Hypothalamus (tissue), 51 donors: ENCODE results near the gene MINAR1.
"Not testable (repeated sequence)": the region's sequence is repeated elsewhere in the genome, so short reads cannot be mapped to it uniquely, and the experiment has no call there.

Source experiments
- DNase-seq, 51 donors: peaks; one replicate each; lab custom pipeline; 2025; lab: John Stamatoyannopoulos, UW

The MINAR1 gene, protein sequence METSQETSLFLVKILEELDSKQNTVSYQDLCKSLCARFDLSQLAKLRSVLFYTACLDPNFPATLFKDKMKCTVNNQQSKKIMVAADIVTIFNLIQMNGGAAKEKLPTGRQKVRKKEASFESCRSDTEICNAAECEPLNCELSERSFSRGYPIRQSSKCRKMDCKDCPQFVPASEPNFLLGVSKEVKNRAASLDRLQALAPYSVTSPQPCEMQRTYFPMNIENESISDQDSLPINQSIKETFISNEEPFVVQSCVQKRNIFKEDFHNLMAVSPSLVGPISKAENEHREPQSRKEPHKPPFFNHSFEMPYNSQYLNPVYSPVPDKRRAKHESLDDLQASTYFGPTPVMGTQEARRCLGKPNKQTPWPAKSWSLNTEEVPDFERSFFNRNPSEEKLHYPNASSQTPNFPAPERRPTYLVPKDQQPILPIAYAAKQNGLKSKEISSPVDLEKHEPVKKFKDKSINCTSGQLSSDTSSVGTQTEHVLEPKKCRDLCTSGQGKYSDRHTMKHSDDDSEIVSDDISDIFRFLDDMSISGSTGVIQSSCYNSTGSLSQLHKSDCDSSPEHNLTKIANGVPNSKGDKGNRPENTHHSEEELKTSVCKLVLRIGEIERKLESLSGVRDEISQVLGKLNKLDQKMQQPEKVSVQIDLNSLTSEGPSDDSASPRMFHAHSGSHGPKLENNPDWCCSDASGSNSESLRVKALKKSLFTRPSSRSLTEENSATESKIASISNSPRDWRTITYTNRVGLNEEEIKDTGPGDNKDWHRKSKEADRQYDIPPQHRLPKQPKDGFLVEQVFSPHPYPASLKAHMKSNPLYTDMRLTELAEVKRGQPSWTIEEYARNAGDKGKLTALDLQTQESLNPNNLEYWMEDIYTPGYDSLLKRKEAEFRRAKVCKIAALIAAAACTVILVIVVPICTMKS

DNA sequence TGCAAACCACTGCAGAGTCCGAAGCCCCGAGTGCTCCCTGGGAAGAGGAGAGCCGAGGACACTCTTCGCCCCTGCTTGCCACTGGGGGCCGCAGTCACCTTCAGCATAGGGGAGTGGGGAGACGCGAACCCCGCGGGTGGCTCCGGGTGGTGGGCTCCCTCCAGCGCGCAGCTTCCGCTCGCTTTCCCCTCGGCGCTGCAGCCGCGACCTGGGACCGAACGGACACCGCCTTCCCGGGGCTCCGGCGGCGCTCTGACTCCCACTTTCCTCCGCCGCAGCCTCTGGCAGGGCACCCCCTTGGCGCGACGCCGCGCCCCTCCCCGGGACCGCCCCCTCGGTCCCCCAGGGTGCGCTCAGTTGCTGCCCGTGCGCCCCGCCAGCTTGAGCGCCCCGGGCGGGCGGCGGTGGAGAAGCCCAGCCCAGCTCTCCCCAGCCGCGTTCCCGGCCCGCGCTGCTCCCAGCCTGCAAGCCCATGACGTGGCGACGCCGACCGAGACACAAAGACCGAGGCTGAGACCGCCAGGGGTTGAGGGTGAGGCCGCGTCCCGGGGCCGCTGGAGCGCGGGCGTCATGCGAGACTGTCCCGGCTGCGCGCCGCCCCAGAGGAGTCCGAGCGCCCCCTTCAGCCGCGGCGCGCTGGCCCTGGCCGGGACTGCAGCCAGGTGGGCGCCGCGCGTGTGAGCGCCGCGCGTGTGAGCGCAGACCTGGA, at the start of gene MINAR1:
Gene MINAR1 (plus strand): TSS at position 701 of the 709 bp plus-strand sequence. CDS start 23,812 bp downstream, outside the sequence.
- peak in 5 of 51 donors; percentile 31 to 62 (median 40) for DNase-seq

DNA sequence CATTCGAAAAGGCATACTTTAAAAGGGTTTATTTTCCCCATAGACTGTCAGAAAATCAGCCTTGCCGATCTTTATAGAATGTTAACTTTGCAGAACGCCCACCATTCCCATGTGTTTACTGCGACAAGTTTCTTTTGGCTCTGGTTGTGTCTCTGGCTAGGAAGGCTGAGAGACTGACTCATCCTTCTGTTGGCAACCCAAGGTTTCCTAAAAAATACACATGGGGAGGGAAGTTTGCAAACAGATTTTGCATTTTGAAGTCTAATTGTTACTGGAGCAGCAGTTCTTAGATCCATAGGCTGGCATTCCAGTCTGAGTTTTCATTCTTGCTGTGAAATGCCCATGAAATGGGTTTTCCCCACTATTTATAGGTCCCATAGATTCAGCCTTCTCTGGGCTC, 37.9 kb upstream of the MINAR1 start:
- no peak for DNase-seq

DNA sequence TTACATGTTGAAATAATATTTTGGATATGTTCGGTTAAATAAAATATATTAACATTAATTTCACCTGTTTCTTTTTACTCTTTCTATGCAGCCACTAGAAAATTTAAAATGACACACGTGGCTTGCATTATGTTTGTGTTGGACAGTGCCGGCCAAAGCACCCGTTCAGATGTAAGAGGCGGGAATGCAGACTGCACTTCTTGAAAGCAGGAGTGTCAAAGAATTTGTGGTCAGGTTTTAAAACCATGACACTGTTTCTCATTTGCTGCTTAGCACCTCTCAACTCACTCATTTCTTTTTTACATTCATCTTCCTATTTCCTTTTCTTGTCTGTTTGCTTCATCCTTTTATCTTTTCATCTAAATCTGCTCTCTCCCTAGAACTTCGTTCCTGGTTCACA, 35.3 kb upstream of the MINAR1 start:
- no peak for DNase-seq

DNA sequence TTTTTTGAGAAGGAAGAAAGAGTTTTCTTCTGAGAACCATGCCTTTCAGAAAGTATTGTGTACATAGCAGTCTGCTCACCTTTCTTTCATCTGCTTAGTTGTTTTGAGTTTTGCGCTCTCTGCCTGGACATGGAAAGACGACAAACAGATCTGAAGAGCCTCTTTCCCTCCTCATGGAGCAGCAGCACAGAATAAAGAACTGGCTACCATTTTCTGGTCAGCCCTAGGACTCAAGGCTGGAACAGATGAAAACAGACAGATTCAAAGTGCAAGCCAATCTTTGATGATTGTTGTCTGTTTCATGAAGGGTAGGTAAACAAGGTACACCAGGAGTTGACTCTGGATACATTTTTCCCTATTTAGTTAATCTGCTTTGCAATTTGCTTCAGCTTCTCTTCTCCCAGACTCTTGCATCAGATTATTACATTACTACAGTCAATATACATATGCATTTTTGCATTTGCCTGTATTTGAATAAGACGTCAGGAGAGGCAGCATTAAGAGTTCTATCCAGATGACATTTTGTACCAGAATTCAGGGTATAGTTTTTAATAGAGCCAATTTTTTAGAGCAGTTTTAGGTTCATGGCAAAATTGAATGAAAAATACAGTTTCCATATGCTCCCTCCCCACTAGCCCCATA, 34.7 kb upstream of the MINAR1 start:
- no peak for DNase-seq

DNA sequence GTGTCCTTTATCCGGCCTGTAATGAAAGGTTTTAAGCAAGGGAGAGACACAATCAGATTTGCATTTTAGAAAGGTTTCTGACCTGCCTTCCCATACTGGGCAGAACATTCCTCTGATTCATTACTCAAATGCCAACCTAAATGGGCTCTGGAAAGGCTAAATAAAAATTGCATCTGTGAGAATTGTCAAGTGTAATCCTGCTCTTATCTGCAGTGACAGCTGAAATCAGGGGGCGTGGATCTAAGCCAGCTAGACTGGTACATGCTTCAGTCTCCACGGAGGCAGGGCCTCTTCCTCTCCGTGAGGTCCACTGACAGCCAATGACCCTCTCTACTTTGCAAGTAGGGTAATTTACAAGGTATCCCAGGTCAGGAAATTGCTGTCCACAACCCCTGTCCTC, 32.5 kb upstream of the MINAR1 start:
- DNase-seq = no peak

DNA sequence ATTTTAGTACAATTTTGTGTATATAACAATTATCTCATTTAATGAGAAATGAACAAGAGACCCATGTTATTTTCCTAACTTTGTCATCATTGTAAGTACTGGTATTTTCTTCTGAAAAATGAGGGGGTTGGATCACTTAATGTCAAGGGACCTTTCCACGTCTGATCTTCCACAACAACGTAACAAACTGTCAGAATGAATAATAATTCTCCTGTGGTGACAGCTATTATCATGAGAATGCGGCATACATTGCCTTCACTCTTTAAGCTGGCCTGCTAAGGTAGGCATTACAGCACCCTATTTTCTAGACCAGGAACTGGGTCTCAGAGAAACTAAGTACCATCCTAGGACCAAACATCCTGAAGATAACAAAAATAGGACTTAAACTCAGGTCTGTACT, 31.5 kb upstream of the MINAR1 start:
- DNase-seq = no peak

DNA sequence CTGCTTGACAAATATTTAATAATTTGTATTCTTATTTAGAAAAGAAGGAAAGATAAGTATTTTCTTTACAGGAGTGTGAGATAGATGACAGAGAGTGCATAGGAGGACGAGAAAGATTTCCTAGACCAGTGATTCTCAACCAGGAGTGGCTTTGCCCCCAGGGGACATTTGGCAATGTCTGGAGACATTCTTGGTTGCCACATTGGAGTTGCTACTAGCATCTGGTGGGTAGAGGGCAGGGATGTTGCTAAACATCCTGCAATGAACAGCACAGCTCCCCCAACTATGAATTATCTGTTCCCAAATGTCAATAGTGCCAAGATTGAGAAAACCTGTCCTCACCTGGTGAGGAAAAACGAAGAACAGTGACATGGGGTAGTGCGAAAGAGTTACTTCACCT, 30.8 kb upstream of the MINAR1 start:
- DNase-seq = no peak

DNA sequence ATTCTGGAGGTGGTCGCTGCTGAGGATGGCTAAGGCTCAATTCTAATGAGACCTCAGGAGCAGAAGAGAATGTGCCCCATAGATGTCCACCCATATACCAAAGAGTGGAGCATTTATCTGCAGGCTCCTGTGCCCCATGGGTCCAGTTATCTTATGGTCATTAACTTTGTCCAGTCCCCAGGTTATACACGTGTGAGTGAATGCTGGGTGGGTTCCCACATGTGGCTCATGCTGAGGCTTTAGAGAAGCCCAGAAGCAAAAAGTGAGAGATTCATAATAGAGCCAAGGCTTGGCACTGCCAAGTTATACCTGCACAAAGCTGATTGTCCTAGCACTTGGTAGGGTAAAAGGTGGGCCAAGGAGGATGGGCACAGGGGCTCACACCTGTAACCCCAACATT, 30.0 kb upstream of the MINAR1 start:
- DNase-seq = no peak

DNA sequence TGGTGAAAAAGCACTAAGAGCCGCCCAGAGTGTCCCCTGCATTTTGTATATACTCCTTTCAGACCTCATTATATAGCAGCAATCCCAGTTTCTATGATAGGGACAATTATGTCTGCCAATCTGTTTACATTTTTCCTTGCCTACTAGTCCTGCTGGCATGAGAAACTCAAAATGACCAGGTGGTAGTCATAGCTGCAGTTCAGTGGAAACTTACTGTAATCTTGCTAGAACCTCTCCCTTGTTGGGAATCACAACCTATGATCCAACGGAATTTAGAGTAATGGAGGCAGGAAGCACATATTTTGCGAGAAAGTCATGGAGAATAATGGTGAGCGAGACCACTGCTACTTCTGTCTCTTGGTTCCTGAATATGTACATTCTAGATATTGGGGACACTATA, 28.6 kb upstream of the MINAR1 start:
- DNase-seq = no peak

DNA sequence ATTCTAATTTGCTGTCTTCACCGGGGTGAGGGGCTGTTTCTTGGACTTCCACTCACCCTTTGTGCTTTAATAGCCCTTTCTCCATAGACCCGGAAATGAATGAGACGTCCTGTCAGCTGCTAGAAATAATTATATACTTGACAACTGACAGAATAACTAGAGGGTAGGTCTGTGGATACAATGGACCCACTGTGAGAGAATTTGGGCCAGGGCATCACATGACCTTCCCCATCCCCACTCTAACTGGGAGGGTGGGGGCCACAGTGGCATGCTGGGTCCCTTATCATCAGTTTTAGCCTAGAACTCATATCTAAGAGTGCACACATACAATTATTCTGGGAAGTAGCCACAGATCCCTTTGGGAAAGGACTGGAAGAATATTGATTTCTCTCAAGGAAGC, 25.9 kb upstream of the MINAR1 start:
- no peak for DNase-seq

DNA sequence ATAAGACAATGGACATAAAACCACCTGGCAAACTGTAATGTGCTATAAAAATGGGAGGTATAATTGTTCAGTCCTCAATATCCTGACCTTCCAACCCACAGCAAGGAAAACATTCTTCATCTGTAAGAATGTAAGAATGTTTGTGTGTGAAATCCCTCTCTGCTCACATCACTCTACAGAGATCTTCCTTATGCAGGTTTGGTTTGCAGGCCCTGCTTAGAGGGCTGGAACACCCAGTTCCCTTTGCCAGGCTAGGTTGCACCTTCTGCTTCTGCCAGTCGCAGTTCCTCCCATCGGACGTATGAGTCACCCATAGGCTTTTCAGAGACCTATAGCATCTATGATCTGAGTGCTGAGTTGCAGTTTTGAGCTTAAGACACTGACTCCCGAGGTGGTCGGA, 24.1 kb upstream of the MINAR1 start:
- no peak for DNase-seq

DNA sequence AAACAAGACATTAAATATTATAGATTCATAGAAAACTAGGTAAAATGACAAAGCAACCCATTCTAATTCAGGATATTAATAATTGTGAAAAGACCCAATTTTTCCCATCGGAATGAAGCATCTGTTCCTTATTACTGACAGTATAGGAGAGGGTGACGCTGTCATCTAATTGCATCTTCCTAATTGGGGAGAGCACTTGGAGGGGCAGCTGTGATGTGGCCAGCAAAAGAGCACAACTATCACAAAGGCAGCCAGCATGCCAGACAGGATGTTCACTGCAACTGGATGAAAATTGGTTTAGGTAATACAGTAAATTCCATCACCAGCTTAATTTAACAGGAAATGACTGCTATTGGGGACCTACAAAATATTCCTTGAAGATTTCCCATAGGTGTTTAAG, 21.9 kb upstream of the MINAR1 start:
- DNase-seq = no peak

DNA sequence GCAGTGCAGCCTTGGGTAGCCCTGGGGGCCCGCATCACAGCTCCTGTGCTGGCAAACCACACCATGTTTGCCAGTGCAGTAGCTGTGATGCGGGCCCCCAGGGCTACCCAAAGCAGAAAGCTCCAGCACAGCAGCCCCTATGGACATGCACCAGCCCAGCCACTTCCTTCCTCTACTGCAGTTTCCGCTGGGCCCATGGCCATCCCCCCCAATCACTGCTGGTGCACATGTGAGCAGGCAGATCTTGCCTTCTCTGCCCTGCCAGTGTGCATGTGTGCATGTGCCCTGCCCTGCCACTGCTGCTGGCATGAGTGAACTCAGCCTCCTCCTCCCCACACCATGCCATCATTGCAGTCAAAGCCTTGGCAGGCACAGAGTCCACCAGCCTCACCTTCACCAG, 20.1 kb upstream of the MINAR1 start:
- DNase-seq = no peak

DNA sequence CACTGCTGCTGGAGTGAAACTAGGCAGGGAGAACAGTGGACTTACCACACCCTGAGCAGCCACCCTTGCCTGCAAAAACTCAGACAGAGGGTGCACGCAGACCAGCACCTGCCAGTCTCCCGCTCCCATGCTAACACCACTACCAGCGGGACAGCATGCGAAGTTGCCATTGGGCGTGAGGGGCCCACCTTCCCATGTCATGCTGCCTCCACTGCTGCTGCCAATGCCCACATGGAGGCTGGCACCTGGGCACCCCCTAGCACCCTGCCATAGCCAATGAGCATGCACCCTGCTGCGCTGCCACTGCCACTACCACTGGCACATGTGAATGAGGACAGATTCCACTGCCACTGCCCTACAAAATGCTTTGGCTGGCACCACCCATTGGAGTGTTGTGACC, 19.7 kb upstream of the MINAR1 start:
- DNase-seq = no peak

DNA sequence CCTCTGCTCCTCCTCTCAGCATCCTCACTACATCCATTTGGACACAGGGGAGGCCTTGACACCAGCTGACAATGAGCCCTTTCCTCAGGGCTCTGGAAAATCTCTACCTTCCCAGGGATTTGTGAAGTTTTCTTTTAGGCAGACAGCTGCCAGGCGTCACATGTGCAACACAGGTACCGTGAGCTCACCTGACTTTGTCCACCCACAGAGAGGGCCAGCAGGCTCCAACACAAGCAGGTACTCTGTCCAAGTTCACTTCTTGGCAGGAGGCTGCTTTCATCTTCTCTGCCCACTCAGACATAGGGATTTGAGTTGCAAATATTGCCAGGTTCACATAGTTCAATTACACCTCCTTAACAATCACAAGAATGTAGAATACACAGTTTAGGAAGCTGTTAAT, 15.3 kb upstream of the MINAR1 start:
- DNase-seq = no peak

DNA sequence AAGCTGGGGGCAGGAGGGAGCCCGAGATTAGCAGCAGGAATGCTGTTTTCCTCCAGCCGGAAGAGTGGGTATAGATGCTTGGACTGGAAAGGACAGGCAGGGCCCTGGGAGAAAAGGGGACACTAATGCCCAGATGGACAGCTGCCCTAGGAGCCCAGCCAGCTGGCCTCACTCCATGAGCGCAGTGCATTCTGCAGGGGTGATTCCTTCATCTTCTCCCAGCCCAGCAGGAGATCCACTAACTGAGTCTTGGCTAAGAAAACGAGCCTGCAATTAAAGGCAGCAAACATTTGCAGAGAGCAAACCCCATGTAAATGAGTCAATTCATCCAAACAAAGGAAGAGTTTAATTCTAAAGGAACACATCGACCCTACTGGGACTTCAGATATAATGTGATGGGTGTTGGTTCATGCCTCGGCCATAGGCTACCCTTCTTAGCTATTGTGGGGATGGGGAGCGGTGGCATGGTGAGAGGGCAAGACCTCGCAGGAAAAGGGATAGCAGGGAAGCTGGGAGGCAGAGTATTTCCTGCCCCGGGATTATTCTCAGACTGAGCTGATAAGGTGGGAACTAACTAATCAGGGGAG, 13.3 kb upstream of the MINAR1 start:
- peak in 17 of 51 donors; percentile 9 to 46 (median 27) for DNase-seq

DNA sequence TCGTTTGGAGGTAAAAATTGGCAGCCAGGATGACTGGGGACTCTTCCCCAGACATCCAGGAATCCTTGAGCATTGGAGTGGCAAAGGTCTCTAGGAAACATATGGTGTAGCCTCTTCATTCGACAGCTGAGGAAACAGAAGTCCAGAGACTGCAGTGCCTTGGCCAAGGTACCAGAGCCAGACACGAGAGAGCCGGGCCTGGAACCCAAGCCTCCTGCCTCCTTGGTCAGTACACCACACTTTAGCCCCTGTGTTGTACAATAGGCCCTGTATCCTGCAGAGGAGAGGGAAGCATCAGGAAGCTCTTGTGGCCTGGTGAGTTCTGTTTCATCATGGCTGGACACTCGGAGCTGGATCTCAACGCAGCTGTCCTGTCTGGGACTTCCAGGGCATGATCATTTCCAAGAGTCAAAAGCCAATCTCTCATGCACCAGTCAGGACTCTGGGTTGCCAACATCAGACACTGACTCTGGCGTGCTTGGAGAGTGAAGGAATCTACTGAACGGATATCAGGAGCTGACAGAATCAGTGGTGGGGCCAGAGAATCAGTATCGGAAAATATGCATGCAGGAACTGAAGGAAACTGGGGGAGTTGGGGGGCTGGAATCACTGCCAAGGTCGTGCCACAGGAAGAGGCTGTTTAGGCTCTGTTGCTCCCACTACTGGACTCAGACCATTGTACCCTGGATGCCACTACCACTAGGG, 6.4 kb upstream of the MINAR1 start:
- DNase-seq = no peak

DNA sequence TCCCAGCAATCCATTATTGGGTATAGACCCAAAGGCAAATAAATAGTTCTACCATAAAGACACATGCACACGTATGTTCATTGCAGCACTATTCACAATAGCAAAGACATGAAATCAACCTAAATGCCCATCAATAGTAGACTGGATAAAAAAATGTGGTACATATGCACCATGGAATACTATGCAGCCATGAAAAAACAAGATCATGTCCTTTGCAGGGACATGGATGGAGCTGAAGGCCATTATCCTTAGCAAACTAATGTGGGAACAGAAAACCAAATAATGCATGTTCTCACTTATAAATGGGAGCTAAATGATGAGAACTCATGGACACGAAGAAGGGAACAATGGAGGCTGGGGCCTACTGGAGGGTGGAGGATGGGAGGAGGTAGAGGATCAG, 5.2 kb upstream of the MINAR1 start:
- DNase-seq = not testable (repeated sequence)

DNA sequence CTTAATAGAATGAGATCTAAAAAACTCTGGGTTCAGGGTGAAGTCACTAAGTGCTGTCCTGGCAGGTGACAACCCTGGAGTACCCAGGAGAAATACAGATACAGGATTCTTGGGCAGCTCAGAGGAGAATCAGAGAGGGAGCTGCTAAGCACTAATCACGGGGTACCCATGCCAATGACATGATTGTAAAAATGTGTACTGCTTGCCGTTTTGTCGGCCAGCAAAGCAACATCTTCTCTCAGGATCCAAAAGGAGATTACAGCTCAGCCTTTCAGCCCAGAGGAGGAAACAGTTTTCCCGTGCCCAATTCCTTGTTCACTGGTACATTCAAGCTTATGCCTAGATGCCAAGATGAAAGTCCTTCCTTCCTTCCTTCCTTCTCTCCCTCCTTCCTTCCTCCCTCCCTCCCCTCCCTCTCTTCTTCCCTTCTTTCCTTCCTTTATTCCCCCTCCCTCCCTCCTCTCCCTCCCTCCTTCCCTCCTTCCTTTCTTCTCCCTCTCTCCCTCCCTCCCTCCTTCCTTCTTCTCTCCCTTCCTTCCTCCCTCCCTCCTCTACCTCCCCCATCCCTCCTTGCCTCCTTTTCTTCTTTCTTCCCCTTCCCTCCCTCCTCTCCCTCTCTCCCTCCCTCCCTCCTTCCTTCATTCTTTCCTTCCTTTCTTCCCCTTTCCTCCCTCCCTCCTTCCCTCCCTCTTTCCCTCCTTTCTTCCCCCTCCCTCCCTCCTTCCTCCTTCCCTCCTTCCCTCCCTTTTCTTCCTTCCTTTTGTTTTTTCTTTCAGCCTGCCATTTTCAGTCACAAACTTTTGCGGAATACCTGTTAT, 4.1 kb upstream of the MINAR1 start:
- DNase-seq = no peak
